ENCODE data around the gene NBDY. TPM values are rescaled to one million over a fixed set of nuclear protein-coding genes. Genes with fewer than 3 reads are reported as not detected.
A peak's percentile ranks its signal among the peaks of the same experiment; 100 is the strongest.
"Not testable (repeated sequence)": the region's sequence is repeated elsewhere in the genome, so short reads cannot be mapped to it uniquely, and the experiment has no call there.

Gene NBDY
- polyA plus RNA-seq, 6 donors from 2014 or later, result 44.9 to 69.1 (median 54.8) TPM

- Mint-ChIP-seq H3K27me3 (no peaks in the 10 kb centered on the region), H3K27ac (peak overlapping the region; percentile 49 to 97 (median 92)), H3K36me3 (no peaks in the 10 kb centered on the region), H3K4me1 (peaks cover 36 to 63% (median 39%) of the 10 kb centered on the region in 3 donors), H3K4me3 (peak overlapping the region in 6 of 8 donors; percentile 77 to 99 (median 96)), H3K9me3 (no peaks in the 10 kb centered on the region)
- peak in 1 of 2 donors; percentile 57 for ATAC-seq (ENCODE audit: low read depth in 2 of 2)
- peak; percentile 68 for DNase-seq
Observed at GRCh38 chrX:56802921-56803849, 74.1 kb downstream of the NBDY start.

DNA sequence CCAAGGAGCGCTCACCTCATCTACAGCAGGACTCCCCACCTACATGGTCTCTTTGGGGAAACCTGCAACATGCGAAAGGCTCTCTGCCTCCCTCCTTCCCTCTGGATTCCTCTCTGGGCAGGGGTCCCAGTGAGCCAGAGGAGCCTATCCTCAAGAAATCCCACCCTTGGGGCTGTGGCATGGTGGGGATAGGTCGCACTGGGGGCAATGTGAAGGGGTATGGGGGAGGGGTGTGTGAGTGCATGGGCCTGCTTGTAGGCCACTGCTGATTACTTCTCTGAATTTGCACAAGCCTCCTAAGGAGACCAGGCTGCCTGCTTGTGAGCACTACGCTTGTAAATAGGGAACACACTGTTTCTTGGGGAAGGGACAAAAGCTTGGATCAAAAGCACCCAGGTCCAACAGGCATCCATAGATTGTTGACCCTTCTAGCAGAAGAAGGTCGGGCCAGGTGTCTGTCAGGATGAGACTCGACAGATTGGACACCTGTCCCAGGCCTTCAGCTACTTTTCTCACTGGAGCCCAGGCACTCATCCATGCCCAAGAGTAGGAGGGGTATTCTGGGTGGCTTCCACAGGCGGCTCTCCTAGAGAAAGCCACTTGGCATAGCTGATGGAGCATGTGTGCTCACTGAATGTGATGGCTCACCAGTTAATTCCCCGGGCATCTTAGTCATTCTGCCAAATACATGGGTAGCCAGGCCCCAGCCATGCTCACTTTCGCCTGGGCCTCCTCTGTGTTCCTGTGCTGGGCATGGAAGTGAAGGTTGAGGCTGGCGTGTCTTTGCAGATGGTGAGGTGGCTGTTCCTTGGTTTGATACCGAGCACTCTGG lies 75.0 kb downstream of the NBDY start:
- no peak for DNase-seq
- Mint-ChIP-seq H3K36me3 (no peaks in the 10 kb centered on the region), H3K27me3 (no peaks in the 10 kb centered on the region)

DNA sequence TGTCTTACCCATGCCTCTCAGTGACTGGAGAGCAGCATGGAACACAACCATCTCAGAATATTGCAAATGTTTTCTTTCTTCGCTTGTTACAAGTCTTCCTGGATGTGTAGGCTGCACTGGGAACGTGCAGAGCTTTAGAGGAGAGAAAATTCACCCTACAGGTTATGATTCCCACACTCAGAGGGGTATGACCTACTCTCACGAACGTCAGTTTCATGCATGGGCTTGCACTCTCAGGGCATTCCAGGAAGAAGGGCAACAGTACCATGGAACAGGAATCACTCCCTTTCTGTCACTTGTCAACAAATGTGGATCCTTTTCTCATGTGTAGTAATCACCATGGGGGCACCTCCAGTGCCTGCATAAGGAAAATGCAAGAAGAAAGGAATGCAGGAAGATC lies 75.8 kb downstream of the NBDY start:
- no peaks in the 10 kb centered on the region for H3K36me3 Mint-ChIP-seq
- H3K9me3 Mint-ChIP-seq, result no peaks in the 10 kb centered on the region
- ATAC-seq (ENCODE audit: low read depth in 2 of 2), result no peak
- H3K27ac Mint-ChIP-seq, result peak overlapping the region in 1 of 6 donors; percentile 28
- no peaks in the 10 kb centered on the region for H3K27me3 Mint-ChIP-seq
- DNase-seq, result no peak
- H3K4me3 Mint-ChIP-seq, result no peak overlapping the region
- peaks cover 38 to 70% (median 49%) of the 10 kb centered on the region in 3 donors for H3K4me1 Mint-ChIP-seq

More for the DNA sequence above, 75.0 kb downstream of the NBDY start:
- H3K4me1 Mint-ChIP-seq, result peaks cover 41 to 72% (median 47%) of the 10 kb centered on the region in 3 donors
- peak overlapping the region in 5 of 8 donors; percentile 77 to 99 (median 96) for H3K4me3 Mint-ChIP-seq
- no peaks in the 10 kb centered on the region for H3K9me3 Mint-ChIP-seq
- ATAC-seq (ENCODE audit: low read depth in 2 of 2), result no peak
- H3K27ac Mint-ChIP-seq, result peak overlapping the region in 3 of 6 donors; percentile 49 to 96 (median 83)

- H3K27me3 Mint-ChIP-seq, result no peaks in the 10 kb centered on the region
- no peaks in the 10 kb centered on the region for H3K36me3 Mint-ChIP-seq
- no peaks in the 10 kb centered on the region for H3K9me3 Mint-ChIP-seq
- peak overlapping the region in 1 of 6 donors; percentile 16 for H3K27ac Mint-ChIP-seq
- no peak overlapping the region for H3K4me3 Mint-ChIP-seq
- ATAC-seq (ENCODE audit: low read depth in 2 of 2), result no peak
- peaks cover 37 to 70% (median 50%) of the 10 kb centered on the region in 3 donors for H3K4me1 Mint-ChIP-seq
- no peak for DNase-seq
Observed at GRCh38 chrX:56805399-56805798, 76.4 kb downstream of the NBDY start.

- H3K9me3 Mint-ChIP-seq; H3K4me3 Mint-ChIP-seq; H3K36me3 Mint-ChIP-seq; DNase-seq; ATAC-seq (ENCODE audit: low read depth in 2 of 2); H3K27me3 Mint-ChIP-seq: not testable (repeated sequence)
- peaks cover 31 to 67% (median 45%) of the 10 kb centered on the region in 3 donors for H3K4me1 Mint-ChIP-seq
- H3K27ac Mint-ChIP-seq, result peak overlapping the region in 4 of 6 donors; percentile 27 to 66 (median 44)
Observed at GRCh38 chrX:56806176-56806575, 77.1 kb downstream of the NBDY start.

DNA sequence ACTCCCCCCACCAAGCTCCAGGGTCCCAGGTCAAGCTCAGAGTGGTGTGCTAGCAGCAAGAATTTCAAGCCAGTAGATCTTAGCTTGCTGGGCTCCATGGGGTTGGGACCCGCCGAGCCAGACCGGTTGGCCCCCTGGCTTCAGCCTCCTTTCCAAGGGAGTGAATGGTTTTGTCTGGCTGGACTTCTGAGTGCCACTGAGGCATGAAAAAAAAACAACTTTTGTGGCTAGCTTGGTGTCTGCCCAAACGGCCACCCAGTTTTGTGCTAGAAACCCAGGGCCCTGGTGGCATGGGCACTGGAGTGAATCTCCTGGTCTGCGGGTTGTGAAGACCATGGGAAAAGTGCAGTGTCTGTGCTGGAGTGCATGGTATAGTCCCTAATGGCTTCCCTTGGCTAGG lies 82.6 kb downstream of the NBDY start:
- Mint-ChIP-seq H3K36me3 (no peaks in the 10 kb centered on the region), H3K27ac (peak overlapping the region in 3 of 6 donors; percentile 28 to 95 (median 57)), H3K27me3 (no peaks in the 10 kb centered on the region), H3K4me1 (peaks cover 40 to 73% (median 63%) of the 10 kb centered on the region in 3 donors), H3K9me3 (no peaks in the 10 kb centered on the region), H3K4me3 (peak overlapping the region in 6 of 8 donors; percentile 21 to 91 (median 66))
- no peak for DNase-seq
- no peak for ATAC-seq (ENCODE audit: low read depth in 2 of 2)

- Mint-ChIP-seq H3K27ac (peak overlapping the region; percentile 86 to 99 (median 95)), H3K36me3 (no peaks in the 10 kb centered on the region), H3K9me3 (no peaks in the 10 kb centered on the region), H3K27me3 (no peaks in the 10 kb centered on the region), H3K4me3 (peak overlapping the region; percentile 69 to 91 (median 83)), H3K4me1 (peaks cover 33 to 64% (median 55%) of the 10 kb centered on the region in 3 donors)
- ATAC-seq (ENCODE audit: low read depth in 2 of 2), result peak; percentile 90 to 92
- peak; percentile 53 for DNase-seq
Observed at GRCh38 chrX:56812515-56813105, 83.6 kb downstream of the NBDY start.

GRCh38 chrX:56813318-56813837 lies 84.3 kb downstream of the NBDY start:
- H3K4me1 Mint-ChIP-seq, result peaks cover 31 to 56% (median 49%) of the 10 kb centered on the region in 3 donors

DNA sequence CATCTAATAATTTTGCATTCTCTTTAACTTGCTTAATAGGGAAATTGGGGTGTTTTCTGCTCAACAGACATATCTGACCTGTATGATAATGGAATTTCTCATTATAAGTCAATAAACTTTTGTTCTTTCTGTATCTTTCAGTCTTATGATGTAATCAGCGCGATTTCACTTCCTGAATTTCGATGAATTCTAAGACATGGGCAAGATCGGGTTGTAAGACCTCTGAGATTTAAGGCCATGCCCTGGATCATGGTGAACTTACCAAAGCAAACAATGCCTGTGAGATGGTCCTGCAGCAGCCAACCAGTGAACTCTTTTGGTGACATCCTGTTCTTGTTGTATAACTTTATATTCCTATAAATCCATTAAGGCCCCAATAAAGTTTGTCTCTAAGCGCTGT lies 88.1 kb downstream of the NBDY start:
- Mint-ChIP-seq H3K4me3 (no peak overlapping the region), H3K4me1 (peaks cover 17 to 25% (median 25%) of the 10 kb centered on the region in 3 donors), H3K27me3 (no peaks in the 10 kb centered on the region), H3K36me3 (no peaks in the 10 kb centered on the region), H3K9me3 (no peaks in the 10 kb centered on the region), H3K27ac (peak overlapping the region in 1 of 6 donors; percentile 12)
- ATAC-seq (ENCODE audit: low read depth in 2 of 2) (no peak), DNase-seq (no peak)

More at GRCh38 chrX:56813318-56813837, 84.3 kb downstream of the NBDY start:
- Mint-ChIP-seq H3K9me3 (no peaks in the 10 kb centered on the region), H3K4me3 (peak overlapping the region; percentile 71 to 91 (median 83)), H3K27me3 (no peaks in the 10 kb centered on the region), H3K27ac (peak overlapping the region; percentile 86 to 99 (median 94)), H3K36me3 (no peaks in the 10 kb centered on the region)
- ATAC-seq (ENCODE audit: low read depth in 2 of 2) (peak; percentile 43 to 47), DNase-seq (no peak)

GRCh38 chrX:56826020-56826419 lies 97.0 kb downstream of the NBDY start:
- ATAC-seq (ENCODE audit: low read depth in 2 of 2), result no peak
- no peak for DNase-seq
- Mint-ChIP-seq H3K27ac (no peak overlapping the region), H3K27me3 (no peaks in the 10 kb centered on the region), H3K4me3 (no peak overlapping the region), H3K4me1 (peaks cover 0 to 2% (median 0%) of the 10 kb centered on the region in 3 donors), H3K9me3 (peaks cover 0 to 12% (median 4%) of the 10 kb centered on the region in 7 donors), H3K36me3 (no peaks in the 10 kb centered on the region)

DNA sequence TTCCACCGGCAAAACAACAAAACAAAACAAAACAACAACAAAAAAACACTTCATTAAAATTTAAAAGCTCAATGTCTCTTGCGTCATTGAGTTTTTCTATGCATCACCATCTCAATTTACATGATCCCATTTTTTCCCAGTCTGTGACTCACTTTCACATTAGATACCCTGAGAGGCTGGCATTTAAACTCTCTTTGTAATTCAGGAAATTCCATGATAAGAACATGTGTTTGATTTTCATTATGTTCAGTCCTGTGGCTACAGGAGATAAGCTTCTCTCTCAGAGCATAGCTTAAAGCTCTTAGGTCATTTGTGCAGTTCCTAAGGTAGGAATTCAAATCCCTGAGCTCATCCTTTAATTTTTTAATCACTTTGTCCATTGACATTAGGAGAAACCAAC lies 104.6 kb downstream of the NBDY start:
- peaks cover 0 to 2% (median 0%) of the 10 kb centered on the region in 3 donors for H3K4me1 Mint-ChIP-seq
- H3K27ac Mint-ChIP-seq, result no peak overlapping the region
- H3K9me3 Mint-ChIP-seq, result peaks cover 0 to 12% (median 0%) of the 10 kb centered on the region in 7 donors
- DNase-seq (no peak), ATAC-seq (ENCODE audit: low read depth in 2 of 2) (no peak)
- no peaks in the 10 kb centered on the region for H3K36me3 Mint-ChIP-seq
- H3K27me3 Mint-ChIP-seq, result peaks cover 0 to 16% (median 0%) of the 10 kb centered on the region in 3 donors
- H3K4me3 Mint-ChIP-seq, result no peak overlapping the region

DNA sequence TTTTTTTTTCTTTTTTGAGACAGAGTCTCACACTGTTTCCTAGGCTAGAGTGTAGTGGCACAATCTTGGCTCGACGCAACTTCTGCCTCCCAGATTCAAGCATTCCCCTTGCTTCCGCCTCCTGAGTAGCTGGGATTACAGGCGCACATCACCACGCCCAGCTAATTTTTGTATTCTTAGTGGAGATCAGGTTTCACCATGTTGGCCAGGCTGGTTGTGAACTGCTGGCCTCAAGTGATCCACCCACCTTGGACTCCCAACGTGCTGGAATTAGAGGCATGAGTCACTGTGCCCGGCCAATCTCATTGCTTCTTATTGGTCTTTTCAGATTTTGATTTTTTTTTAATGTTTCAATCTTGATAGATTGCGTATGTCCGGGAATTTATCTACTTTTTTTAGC lies 124.4 kb downstream of the NBDY start:
- H3K4me1 Mint-ChIP-seq, result no peaks in the 10 kb centered on the region
- peaks cover 0 to 6% (median 0%) of the 10 kb centered on the region in 7 donors for H3K9me3 Mint-ChIP-seq
- DNase-seq (no peak), ATAC-seq (ENCODE audit: low read depth in 2 of 2) (no peak)
- peaks cover 0 to 19% (median 0%) of the 10 kb centered on the region in 3 donors for H3K27me3 Mint-ChIP-seq
- peak overlapping the region in 2 of 6 donors; percentile 44 to 79 for H3K27ac Mint-ChIP-seq
- H3K4me3 Mint-ChIP-seq, result no peak overlapping the region
- H3K36me3 Mint-ChIP-seq, result no peaks in the 10 kb centered on the region

All from naive B cell (primary cell).